Tibial nerve (tissue), 4 donors: ENCODE measurements around the gene HIP1.

Source experiments
- EP300 ChIP-seq, 2 donors: sonication (generic); formaldehyde crosslinking; IDR thresholded peaks; one replicate each; pipeline ENCODE4 v1.6.1; 2017; ENCODE audit warnings: antibody characterized with exemption in 2 of 2, mild to moderate bottlenecking in 1 of 2
- POLR2A ChIP-seq, 2 donors: fragments of 450-650 bp; IDR thresholded peaks; one replicate each; pipeline ENCODE4 v1.6.1; 2017; ENCODE audit warnings: antibody characterized with exemption in 2 of 2, mild to moderate bottlenecking in 2 of 2, moderate library complexity in 2 of 2
- TF ChIP-seq, protein P1 (sequence below), 5 experiments: fragments of 200-600 bp in 3 of 5; fragments of 450-650 bp in 2 of 5; sonication (generic) in 3 of 5; IDR thresholded peaks; one replicate each; pipeline ENCODE4 v1.5.1; 2016 to 2019; ENCODE audit warnings: antibody characterized with exemption in 5 of 5, mild to moderate bottlenecking in 3 of 5, moderate library complexity in 2 of 5

- TF ChIP-seq, protein P1, sequence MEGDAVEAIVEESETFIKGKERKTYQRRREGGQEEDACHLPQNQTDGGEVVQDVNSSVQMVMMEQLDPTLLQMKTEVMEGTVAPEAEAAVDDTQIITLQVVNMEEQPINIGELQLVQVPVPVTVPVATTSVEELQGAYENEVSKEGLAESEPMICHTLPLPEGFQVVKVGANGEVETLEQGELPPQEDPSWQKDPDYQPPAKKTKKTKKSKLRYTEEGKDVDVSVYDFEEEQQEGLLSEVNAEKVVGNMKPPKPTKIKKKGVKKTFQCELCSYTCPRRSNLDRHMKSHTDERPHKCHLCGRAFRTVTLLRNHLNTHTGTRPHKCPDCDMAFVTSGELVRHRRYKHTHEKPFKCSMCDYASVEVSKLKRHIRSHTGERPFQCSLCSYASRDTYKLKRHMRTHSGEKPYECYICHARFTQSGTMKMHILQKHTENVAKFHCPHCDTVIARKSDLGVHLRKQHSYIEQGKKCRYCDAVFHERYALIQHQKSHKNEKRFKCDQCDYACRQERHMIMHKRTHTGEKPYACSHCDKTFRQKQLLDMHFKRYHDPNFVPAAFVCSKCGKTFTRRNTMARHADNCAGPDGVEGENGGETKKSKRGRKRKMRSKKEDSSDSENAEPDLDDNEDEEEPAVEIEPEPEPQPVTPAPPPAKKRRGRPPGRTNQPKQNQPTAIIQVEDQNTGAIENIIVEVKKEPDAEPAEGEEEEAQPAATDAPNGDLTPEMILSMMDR (IDR thresholded peaks at IDR 0.05) = no peak
- TF ChIP-seq POLR2A (IDR thresholded peaks at IDR 0.05) = no peak
- TF ChIP-seq EP300 (IDR thresholded peaks at IDR 0.05) = no peak
Observed at GRCh38 chr7:75716992-75717626, 21.6 kb downstream of the HIP1 start.
